ENCODE data around the gene GLT6D1.
A peak's percentile ranks its signal among the peaks of the same experiment; 100 is the strongest.
"Not testable (repeated sequence)": the region's sequence is repeated elsewhere in the genome, so short reads cannot be mapped to it uniquely, and the experiment has no call there.

The GLT6D1 gene, protein sequence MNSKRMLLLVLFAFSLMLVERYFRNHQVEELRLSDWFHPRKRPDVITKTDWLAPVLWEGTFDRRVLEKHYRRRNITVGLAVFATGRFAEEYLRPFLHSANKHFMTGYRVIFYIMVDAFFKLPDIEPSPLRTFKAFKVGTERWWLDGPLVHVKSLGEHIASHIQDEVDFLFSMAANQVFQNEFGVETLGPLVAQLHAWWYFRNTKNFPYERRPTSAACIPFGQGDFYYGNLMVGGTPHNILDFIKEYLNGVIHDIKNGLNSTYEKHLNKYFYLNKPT

GRCh38 chr9:135639196-135639595, at the start of gene GLT6D1:
Gene GLT6D1 (minus strand): TSS chr9:135639540. CDS start chr9:135639187, 353 bp downstream.
- ATAC-seq = no peak
- DNase-seq = no peak

GRCh38 chr9:135689011-135689410, 49.7 kb upstream of the GLT6D1 start:
- no peak for DNase-seq
- ATAC-seq = no peak

DNA sequence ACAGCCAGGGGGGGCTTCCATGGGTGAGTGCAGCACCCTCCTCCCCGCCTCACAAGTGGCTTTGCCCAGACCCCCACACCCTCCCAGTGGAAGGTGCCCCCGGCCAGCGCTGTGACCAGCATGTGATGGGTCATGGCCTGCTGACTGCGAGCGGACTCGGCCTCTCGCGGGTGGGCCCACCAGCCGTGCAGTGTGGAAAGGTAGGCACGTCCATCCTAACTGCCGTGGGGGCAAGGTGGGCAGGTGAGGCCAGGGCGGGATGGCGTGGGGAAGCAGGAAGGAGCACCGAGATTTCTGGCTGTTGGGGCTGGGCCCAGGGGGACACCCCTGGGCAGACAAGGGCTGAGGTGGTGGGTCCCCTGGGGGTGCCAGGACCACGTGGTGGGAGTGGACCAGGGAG, 47.9 kb upstream of the GLT6D1 start:
- ATAC-seq (no peak), DNase-seq (no peak)

DNA sequence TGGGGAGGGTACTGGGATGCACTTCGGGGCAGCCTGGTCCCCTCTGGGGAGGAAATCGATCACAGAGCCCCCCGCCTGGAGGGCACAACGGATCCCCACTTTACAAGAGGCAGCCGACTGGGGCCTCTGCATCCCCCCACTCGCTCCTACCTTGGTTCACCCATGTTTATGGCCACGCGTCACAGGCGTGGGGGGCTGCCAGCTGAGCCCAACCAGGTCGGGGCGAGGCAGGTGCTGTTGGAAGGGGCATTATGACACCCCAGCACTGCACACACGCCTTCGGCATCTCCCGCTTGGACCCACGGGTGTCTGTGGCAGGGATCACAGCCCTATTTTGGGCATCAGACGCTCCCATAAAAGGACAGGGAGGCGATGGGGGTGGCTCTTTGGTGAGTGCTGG, 45.4 kb upstream of the GLT6D1 start:
- ATAC-seq (no peak), DNase-seq (no peak)

DNA sequence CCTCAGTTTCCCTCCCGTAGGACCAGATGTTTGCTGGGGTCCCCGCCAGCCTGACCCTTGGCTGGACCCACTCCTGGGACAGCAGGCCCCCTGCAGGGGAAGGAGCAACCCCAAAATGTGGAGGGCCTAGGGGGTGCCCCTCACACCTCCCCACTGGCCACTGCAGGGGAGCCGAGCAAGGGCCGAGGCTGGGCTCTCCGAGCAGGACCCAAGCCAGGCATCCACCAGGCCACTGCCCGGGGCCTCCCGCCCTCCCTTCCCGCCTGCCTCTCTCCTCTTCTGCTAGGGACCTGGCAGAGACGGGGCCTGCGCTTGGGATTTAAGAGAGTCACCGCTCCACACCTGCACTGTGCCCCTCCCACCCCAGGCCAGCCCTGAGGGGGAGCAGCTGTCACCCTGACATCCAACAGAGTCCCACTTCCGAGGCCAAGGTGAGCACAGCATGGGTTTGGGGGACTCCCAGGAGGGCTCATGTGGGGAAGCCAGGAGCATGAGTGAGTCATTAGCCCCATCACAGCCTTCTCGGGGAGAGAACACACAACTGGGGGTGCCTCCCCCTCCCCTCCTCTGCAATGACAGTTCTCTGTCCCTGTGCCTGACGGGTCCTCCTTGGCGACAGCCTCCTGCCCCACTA, 44.2 kb upstream of the GLT6D1 start:
- no peak for DNase-seq
- ATAC-seq = peak; percentile 11

DNA sequence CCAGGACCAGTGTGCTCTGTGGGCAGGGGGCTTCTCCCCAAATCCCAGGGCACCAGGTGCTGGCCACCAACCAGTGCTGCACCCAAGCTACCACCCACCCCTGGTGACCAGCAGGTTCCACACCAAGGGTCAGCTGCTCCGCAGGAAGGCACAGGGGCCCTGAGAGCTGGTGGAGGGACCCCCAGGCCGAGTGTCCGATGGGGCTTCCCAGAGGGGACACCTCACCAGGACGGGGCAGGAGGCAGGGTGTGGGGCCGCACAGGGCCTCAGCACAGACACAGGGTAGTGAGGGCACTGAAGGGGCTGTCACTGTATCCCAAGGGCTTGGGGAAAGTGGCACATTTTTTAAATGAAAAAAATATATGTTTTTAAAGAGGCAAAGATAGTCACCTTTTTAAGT, 41.8 kb upstream of the GLT6D1 start:
- ATAC-seq = no peak
- no peak for DNase-seq

DNA sequence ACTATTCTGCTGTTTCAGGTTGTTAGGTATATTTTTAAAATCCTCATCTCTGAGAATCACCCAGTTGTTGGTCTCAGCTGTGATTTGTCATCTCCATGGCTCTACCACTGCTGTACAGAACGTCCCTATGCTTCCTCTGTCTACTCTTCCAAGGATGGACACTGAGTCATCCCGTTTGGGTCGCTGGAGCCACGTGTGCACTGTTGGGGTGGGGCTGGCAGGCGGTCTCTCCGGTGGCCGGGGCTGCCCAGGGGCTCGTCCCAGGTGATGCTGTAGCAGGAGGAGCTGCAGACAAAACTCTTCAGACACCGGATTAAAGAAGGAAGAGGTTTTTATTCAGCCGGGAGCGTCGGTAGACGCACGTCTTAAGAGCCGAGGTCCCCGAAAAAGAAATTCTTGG, 40.7 kb upstream of the GLT6D1 start:
- ATAC-seq (no peak), DNase-seq (no peak)

- ATAC-seq (no peak), DNase-seq (no peak)
These were observed 39.1 kb upstream of the GLT6D1 start for GRCh38 chr9:135678236-135679017.

DNA sequence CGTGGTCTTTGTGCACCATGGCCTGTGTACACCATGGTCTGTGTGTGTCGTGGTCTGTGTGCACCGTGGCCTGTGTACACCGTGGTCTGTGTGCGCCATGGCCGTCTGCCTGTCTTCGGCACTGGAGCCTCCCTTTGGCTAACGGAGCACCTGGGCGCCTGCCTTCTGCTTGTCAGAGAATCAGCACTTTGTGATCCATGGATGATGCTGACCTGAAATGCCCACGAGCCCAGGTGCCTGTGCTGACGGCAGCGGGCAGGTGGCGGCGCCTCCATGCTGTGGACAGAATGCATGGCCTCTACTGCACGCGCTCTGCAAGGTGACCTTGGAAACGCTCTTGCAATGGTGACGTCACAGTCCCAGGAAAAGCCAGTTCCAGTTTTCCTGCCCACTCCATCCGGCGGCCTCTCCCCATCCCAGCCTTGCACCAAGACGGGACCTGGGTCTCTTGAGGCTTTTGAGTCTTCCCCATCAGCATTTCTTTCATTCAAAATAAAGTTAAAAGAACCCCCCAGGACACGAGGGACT, 38.4 kb upstream of the GLT6D1 start:
- ATAC-seq = no peak
- DNase-seq = no peak

- ATAC-seq = no peak
- DNase-seq = no peak
These were observed 37.6 kb upstream of the GLT6D1 start for GRCh38 chr9:135676891-135677290.

GRCh38 chr9:135674977-135675376, 35.6 kb upstream of the GLT6D1 start:
- DNase-seq (no peak), ATAC-seq (no peak)

DNA sequence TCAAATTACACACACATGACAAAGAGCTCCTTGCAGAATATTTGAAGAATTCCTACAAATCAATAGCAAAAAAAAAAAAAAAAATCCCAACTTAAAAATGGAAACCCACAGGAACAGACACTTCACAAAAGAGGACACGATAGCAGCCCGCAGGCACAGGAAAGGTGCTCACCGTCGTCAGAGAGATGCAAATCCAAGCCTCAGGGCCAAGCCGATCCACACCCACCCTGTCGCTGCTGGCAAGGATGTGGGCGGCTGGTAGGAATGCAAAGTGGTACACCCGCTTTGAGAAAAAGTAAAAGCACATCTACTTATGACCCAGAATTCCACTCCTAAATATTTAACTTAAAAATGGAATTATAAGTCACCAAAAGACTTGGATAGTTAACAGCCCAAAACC, 34.6 kb upstream of the GLT6D1 start:
- ATAC-seq = no peak
- no peak for DNase-seq

DNA sequence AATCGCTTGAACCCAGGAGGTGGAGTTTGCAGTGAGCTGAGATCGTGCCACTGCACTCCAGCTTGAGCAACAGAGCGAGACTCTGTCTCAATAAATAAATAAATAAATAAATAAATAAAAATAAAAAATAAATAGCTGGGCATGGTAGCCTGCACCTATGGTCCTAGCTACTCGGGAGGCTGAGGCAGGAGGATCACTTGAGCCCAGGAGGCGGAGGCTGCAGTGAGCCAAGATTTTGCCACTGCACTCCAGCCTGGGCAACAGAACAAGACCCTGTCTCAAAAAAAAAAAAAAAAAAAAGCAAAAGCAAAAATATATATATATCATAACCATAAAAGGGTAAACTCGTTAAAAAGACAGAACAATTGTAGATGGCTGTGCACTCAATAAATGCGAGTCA, 33.4 kb upstream of the GLT6D1 start:
- ATAC-seq, DNase-seq: not testable (repeated sequence)

- no peak for DNase-seq
These were observed 32.3 kb upstream of the GLT6D1 start for GRCh38 chr9:135671591-135672041.

DNA sequence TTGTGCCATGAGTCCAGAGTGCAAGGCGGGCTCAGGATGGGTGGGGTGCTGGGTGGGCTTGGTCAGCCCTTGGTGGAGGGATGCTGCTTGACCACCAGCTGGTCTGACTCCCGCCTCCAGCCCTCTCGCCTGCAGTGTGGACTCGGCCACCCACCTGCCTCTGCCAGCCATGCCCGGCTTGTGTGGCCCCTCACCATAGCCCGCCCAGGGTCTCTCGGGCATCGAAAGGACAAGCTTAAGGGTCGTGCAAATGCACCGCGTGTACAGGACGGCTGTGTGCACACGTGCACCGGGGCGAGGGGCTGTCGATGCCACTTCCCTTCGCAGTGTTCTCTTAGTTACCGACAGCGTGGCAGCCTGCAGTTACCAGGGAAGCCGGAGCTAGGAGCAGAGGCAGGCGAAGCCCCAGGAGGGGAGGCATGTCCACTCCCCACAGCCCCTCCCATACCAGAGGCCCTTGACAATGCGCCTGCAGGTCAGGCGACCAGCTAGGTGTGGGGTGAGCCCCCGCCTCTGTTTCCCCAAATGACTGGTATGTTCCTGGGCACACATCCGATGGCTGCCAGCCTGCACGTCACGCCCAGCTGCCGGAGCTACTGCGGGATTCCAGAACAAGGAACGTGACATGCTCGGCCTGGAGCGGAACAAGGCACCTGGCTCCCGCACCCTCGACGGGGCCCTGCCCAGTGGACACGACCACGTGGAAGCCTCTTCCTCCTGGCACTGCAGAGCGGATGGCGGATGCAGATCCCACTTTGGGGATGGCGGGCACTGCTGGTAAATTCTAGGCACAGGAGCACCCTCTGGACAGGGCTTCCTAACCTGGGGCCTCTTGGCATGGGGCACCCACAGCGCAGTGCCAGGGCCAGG, 31.6 kb upstream of the GLT6D1 start:
- DNase-seq (no peak), ATAC-seq (no peak)

More at GRCh38 chr9:135671591-135672041, 32.3 kb upstream of the GLT6D1 start:
- no peak for ATAC-seq

DNA sequence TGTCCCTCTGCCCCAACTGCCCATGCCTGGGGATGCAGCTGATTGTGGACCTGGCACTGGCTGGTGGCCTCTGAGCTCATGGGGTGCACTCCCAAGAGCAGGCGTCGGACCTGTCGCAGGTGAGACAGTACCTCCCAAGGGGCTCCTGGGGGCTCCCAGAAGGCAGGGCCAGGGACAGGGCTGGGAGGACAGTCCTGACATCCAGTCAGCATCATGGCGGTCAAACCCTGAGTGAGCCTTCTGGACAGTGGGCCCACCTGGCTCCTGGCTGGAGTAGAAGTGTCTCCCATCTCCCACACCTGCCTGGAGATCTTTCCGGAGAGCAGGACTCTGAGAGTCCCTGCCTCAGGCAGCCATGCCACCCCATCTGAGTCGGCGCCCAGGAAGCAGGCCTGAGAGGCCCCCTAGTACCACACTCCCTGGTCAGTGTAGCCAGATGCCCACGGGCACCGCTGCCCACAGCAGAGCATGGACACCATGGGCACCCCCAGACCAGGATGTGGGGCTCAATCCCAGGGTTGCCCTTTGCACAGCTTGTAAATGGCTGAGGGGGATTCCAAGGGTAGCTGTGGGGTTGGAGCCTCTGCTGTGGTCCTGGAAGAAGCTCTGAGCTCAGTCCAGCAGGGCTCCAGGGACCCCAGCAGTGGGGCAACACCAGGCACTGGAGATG, 30.4 kb upstream of the GLT6D1 start:
- DNase-seq (no peak), ATAC-seq (no peak)

GRCh38 chr9:135669018-135669417, 29.7 kb upstream of the GLT6D1 start:
- ATAC-seq, DNase-seq: not testable (repeated sequence)

GRCh38 chr9:135667463-135668001, 28.2 kb upstream of the GLT6D1 start:
- DNase-seq = no peak
- ATAC-seq = no peak

- ATAC-seq (no peak), DNase-seq (no peak)
These were observed 27.5 kb upstream of the GLT6D1 start for GRCh38 chr9:135666534-135667462.

DNA sequence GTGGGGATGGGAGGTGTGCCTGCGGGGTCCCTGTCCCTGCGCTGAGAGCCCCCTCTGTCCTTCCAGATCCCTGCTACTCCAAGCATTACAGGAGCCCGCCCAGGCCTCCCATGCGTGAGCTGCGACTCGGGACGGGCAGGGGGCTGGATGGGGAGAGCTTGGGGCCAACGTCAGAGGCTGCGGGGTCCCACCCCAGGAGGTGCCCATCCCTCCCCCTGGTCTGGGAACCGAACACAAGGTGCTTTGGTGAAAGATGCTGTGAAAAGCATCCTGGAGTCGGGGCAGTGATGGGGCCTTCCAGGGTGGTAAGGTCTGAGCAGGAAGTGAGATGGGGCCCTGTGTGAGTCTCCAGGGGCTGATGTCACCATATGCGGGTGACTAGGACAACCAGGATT, 26.5 kb upstream of the GLT6D1 start:
- DNase-seq = no peak
- no peak for ATAC-seq

All from stimulated activated naive CD8-positive, alpha-beta T cell treated with anti-CD3 and anti-CD28 coated beads, Interleukin-15, Interleukin-2, amounts not matched to agents 100 U/mL and 50 U/mL, for 24 hours (primary cell).